HG02970 (cell line): ENCODE data around the gene MMP21.

ENCODE experiments used
- ATAC-seq: cut with Tn5 transposase; IDR thresholded peaks from one replicate; pipeline ENCODE4 v1.9.1; 2021; ENCODE audit warnings: mild to moderate bottlenecking, moderate library complexity, moderate number of reproducible peaks; ENCODE audit not compliant: unreplicated experiment, low FRiP score

MMP21 gene

GRCh38 chr10:125792342-125793300 is 17.0 kb upstream of the MMP21 start:
- ATAC-seq = no peak

GRCh38 chr10:125788156-125789034 is 12.8 kb upstream of the MMP21 start:
- ATAC-seq = no peak

- ATAC-seq = no peak
Measured at GRCh38 chr10:125785791-125786190, 10.2 kb upstream of the MMP21 start.

GRCh38 chr10:125783957-125784356 is 8.3 kb upstream of the MMP21 start:
- ATAC-seq = peak; percentile 74

GRCh38 chr10:125783408-125783807 is 7.8 kb upstream of the MMP21 start:
- ATAC-seq = no peak

- ATAC-seq = no peak
Measured at GRCh38 chr10:125782616-125783015, 7.0 kb upstream of the MMP21 start.

- no peak for ATAC-seq
Measured at GRCh38 chr10:125782054-125782453, 6.4 kb upstream of the MMP21 start.

GRCh38 chr10:125781374-125781773 is 5.8 kb upstream of the MMP21 start:
- ATAC-seq = no peak

GRCh38 chr10:125779403-125780327 is 4.0 kb upstream of the MMP21 start:
- no peak for ATAC-seq

- ATAC-seq = no peak
Measured at GRCh38 chr10:125778556-125778955, 2.9 kb upstream of the MMP21 start.

- no peak for ATAC-seq
Measured at GRCh38 chr10:125777806-125778205, 2.2 kb upstream of the MMP21 start.

GRCh38 chr10:125774581-125775191 is 935 bp downstream of the MMP21 start:
- no peak for ATAC-seq

GRCh38 chr10:125773687-125774543 is 1.7 kb downstream of the MMP21 start:
- no peak for ATAC-seq

GRCh38 chr10:125772864-125773180 is 2.8 kb downstream of the MMP21 start:
- no peak for ATAC-seq

- ATAC-seq = no peak
Measured at GRCh38 chr10:125772112-125772863, 3.3 kb downstream of the MMP21 start.

- no peak for ATAC-seq
Measured at GRCh38 chr10:125770844-125771243, 4.8 kb downstream of the MMP21 start.

GRCh38 chr10:125769175-125769574 is 6.4 kb downstream of the MMP21 start:
- ATAC-seq = no peak

- ATAC-seq = no peak
Measured at GRCh38 chr10:125768219-125768855, 7.3 kb downstream of the MMP21 start.
